GM19239 (cell line): Measurements from ENCODE around the gene TAP1.
"Not testable (repeated sequence)": the region's sequence is repeated elsewhere in the genome, so short reads cannot be mapped to it uniquely, and the experiment has no call there.

Experiments used
- DNase-seq: peaks from one replicate; pipeline ENCODE4 v3.0.0; 2011; ENCODE audit warnings: low spot score; ENCODE audit not compliant: insufficient read length
- FAIRE-seq: peaks from 2 replicates; lab custom pipeline; 2011; peaks lifted over from hg19 to GRCh38; lab: Jason Lieb, UNC

Gene TAP1

DNA sequence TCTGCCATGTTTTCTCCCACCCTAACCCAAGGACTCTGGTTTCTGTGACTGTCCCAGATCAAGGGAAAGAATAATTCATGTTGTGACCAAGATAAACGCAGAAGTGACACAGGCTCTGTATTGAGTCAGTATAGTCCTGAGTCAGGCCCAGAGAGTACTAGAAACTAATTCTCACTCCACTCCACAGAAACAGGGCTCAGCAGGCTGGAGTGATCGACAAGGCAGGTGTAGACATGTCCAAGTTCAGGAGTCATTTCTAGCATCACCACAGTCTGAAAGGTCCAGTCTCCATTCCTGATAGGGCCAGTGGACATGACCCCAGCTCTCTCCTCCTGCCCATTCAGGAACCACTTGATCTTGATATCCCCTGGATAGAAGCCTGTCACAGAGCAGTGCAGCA, 39.4 kb downstream of the TAP1 start:
- DNase-seq (no peak), FAIRE-seq (peak; percentile 84)

DNA sequence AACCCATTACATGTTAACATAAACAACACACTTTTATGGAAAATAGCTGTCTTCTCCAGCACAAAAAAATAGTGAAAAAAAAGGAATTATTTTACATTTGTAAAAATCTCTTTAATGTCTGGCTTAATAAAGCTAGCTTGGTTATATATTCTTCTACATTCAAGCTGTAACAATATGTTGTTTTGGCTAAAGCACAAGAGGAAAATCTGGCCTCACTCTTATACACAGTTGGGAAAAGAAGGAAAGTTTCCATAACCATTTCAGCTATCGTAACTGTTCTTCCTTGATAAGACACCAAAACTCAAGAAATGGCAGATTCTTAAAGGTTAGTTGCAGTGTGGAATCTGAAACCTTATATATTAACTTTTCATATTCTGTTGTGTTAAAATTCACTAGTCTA, 44.3 kb downstream of the TAP1 start:
- DNase-seq = no peak
- no peak for FAIRE-seq

DNA sequence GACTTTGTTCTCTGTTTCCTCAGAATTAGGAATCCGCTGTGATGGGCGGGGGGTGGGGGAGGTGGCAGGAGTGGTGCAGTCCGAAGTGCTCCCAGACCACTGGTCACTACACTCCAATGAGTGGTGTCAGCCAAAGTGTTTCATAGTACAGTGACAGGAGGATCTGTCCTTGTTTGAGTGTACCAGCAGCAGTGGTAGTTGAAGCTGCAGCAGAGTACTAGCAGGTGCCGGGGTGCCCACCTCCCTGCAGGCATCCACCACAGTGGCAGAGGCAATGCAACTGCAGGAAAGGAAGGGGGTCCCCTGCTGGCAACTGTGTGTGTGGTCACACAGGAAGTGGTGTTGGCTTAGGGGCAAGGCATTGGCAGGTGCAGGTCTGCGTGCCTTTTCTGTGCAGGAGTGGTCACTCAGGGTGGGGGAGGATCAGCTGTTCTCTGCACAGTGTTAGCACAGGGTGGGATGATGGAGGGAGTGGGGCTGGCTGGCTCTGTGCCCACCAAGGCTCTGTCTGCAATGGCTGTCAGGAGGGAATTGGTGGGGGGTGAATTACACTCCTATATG, 46.4 kb downstream of the TAP1 start:
- DNase-seq (no peak), FAIRE-seq (no peak)

DNA sequence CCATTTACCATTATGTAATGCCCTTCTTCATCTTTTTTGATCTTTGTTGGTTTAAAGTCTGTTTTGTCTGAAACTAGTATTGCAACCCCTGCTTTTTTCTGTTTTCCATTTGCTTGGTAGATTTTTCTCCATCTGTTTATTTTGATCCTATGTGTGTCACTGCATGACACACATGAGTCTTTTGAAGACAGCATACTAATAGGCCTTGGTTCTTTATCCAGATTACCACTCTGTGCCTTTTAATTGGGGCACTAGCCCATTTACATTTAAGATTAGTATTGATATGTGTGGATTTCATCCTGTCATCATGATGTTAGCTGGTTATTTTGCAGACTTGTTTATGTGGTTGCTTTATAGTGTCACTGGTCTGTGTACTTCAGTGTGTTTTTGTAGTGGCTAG, 48.1 kb downstream of the TAP1 start:
- not testable (repeated sequence) for DNase-seq, FAIRE-seq

DNA sequence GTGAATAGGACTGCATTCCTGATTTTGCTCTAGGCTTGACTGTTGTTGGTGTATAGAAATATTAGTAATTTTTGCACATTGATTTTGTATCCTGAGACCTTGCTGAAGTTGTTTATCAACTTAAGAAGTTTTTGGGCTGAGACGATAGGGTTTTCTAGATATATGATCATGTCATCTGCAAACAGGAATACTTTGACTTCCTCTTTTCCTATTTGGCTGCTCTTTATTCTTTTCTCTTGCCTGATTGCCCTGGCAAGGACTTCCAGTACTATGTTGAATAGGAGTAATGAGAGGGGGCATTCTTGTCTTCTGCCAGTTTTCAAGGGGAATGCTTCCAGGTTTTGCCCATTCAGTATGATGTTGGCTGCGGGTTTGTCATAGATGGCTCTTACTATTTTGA, 50.1 kb downstream of the TAP1 start:
- DNase-seq = no peak

DNA sequence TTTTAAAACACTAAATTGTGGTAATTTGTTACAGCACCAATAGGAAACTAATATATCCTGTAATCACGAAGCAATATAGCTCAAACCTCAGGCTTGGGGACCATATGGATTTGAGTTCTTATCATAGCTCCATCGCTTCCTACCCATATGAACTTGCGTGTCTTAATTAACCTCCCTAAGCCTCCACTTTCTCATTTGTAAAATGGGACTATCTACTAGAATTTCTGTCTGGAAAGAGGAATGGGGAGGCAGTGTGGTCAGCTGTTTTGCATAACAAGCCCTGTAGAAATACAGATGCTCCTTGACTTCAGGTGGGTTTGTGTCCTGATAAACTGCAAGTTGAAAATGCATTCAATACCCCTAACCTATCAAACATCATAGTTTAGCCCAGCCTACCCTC, 53.8 kb downstream of the TAP1 start:
- DNase-seq (no peak), FAIRE-seq (no peak)

More for the DNA sequence above, 50.1 kb downstream of the TAP1 start:
- no peak for FAIRE-seq

DNA sequence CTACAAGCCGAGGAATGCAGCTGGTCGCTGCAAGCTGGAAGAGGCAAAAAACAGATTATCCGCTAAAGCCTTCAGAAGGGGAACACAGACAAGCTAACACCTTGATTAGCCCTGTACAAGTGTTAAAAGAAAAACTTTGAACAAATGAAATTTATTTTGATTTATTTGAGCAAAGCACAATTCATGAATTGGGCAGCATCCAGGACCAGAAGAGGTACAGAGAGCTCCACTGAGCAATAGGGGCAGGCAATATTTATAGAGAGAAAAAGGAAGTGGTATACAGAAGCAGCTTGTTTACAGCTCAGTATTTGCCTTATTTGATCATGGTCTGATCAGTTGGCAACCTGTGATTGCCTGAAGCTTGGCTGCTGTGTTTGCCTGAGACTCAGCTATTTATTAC, 54.3 kb downstream of the TAP1 start:
- no peak for DNase-seq
- FAIRE-seq = no peak

DNA sequence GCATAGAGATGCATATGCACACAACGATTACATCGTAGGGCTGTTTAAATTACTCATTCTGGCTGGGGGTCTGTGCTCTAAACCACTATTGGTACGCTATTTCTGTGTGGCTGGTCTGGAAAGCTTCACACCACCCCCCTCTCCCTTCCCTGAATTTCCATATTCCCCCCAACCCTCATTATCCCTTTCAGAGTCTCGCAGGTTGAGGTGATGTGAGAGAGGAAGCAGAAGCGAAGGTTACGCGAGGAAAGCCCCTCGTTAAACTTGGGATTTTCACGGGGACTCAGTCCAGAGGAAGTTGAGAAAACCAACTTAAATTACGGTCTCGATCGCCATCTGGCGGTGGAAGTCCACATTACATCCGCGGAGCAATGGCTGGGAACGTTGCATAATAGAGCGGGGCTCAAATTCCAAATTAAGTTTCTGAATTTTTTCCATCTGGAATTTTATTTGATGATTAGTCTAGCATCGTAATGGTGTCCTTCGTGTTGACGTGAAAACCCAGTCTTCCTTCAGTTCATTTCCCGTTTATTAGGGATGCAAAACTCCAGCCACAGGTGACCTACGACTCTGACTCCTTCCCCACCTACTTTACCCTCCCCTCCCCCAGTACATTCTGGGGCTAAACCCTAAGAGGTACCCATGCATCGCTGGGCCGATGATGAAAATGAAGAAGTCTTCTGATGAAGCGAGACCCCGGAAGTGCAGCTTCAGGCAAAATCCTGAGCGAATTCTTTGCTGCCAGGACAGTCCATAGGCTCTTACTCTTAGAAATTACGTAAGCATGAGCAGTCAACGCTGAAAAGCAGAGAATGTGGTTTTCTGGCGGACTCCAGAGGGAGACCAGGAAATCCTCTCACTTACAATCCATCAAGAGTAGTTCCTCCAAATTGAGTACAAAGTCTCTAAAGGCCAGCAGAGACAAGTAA, 56.4 kb downstream of the TAP1 start:
- peak; percentile 99 for FAIRE-seq

More for the DNA sequence above, 56.4 kb downstream of the TAP1 start:
- no peak for DNase-seq
